ENCODE results near the gene PGA4.
"Not testable (repeated sequence)": the region's sequence is repeated elsewhere in the genome, so short reads cannot be mapped to it uniquely, and the experiment has no call there.

The PGA4 gene

DNA sequence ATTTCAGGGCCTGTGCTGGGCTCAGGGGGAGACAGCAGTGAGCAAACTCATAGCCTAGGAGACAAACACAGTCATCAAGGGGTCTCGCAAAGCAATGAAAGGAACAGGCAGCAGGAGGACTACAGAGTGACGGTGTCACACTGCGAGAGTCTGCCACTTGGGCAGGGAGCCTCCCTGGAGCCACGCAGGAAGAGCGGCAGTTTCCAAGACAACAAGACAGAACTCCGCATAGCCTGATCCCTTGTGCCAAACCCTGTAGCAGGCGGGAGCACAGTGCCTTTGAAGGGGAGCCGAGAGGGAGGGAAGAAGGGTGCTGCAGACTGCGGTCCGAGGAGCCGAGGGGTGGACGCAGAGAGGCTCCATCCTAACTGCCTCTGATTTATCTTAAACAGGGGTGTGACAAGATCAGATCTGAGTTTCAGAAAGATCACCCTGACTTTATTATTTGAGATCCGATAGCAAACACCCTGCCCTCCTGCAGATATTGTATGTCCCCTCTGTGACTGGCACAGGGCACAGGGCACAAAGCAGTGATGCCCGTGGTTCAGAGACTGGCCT, 17.6 kb upstream of the PGA4 start:
- not testable (repeated sequence) for DNase-seq (ENCODE audit: low read depth, low spot score)

DNA sequence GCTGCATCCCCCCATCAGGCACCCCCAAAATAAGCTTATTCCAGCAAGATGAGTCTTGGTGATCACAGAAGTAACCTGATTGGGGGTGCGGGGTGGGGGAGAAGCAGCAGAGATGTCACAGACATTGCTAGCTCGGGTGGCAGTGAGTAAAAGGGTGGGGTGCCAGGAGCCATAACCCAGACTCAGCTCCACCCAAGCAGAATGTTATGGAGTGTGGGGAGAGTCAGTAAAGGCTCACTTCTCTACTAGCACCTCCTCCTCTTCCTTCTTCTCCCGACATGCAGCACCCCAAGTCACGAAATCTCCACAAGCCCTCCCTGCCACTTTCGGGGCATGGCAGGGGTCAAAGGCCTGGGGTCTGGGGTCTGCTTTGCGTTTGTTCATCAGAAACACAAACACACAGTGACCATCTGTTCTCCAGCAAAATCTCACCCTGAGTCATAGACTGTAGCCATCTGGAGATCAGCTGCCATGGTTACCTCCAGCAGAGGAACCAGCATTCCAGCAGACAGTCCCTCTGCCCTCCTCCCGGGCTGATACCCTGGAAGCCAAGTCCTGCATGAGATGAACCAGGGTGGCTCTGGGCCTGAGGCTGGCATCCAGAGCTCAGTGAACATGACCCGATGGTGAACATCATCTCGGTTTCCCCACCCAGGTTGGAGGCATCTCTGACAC, 14.4 kb upstream of the PGA4 start:
- not testable (repeated sequence) for DNase-seq (ENCODE audit: low read depth, low spot score)

DNA sequence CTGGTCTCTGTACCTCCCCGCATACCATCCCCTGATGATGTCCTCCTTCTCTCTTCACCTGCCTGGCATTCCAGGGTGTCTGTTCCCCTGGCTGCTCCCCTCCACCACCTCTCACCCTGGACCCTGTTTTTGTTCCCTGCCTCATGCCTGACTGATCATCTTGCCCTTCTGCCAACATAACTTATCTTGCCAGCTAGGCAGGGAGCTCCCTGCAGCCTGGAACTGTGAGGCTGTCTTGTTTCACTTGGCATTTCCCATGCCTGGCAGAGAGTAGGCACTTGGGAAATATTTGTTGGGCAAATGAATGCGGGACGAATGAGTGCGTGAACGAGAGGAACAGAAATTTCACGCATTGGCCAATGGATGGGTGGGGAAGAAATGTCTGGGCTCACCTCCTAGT, 11.5 kb upstream of the PGA4 start:
- DNase-seq (ENCODE audit: low read depth, low spot score): not testable (repeated sequence)

DNA sequence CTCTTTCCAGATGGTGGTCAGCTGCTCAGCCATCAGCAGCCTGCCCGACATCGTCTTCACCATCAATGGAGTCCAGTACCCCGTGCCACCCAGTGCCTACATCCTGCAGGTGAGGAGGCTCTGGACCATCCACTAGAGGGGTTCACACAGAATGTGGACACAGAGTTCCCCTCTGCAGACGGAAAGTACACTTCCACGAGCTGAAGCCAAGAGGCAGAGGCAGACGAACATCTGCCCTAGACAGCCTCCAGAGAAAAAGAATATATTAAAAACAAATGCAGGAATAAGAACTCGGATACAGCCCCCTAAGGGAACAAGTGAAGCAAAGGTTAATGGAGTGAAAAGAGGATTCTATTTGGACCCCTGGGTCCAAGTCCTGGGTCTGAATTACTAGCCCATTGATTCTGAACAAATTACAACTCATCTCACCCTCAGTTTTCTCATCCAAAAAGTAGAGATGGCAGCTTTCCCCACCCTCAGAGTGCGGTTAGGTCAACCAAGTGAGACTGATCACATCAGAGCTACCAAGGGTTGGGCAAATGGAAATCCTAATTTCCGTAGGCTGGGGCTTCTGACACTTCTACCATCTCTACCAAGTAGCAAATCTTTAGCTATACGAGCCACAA, 10.7 kb upstream of the PGA4 start:
- not testable (repeated sequence) for DNase-seq (ENCODE audit: low read depth, low spot score)

DNA sequence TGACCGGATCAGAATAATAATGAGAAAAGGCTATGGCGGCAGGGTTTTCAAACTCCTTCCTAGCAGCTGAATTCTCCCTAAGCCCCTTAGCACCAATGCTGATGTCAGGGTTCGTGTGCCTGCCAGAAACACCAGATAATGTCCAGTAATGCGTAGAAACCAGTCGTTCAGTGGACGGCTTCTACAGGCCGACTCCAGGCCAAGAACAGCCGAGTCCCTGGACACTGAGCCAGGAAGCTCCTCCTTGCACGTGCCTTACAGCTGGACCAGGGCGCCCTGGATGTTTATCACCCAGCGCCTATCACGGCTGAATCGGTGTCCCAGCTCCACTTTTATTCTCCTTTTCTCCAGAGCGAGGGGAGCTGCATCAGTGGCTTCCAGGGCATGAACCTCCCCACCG, 9.9 kb upstream of the PGA4 start:
- DNase-seq (ENCODE audit: low read depth, low spot score): not testable (repeated sequence)

DNA sequence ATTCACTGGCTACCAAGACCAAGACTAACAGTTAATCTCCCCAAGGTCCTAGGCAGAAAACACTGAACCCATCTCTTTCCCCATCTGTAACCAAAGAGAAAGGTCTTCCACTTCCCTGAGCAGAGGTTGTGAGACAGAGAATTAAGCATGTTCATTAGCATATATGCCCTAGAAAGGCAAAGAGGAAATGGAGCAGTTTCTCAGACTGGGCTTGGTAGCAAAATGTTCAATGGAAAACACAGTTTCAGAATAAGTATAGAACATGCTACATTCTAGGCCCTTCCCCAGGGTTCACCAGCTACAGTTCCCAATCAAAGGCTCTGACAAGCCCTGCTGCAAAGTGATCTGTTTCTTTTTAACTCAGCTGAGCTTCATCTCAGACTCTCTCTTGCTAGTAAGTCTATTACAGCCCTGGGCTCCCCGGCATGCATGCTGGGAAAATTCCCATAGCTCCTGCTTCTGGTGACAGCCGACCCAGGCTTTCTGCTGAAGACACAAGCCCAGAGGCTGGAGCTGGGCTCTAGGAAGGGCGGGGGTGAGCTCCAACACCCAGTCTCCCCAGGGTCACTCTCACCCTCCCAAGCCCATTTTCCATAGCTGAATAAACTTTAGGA, 8.3 kb upstream of the PGA4 start:
- DNase-seq (ENCODE audit: low read depth, low spot score): not testable (repeated sequence)

DNA sequence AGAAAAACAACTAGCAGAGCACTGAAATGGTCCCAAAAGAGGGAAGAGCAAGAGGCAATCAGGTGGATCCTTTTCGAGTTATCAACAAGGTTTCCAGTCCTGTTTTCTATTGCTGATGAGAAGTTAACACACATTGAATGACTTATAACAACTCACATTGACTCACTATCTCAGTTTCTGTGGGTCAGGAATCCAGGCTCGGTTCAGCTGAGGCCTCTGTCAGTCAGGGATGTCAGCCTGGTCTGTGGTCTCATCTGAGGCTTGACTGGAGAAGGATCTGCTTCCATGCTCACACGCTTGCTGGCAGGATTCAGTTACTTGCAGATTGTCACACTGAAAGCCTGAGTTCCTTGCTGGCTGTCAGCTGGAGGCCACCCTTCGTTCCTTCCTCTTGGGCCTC, 3.8 kb upstream of the PGA4 start:
- not testable (repeated sequence) for DNase-seq (ENCODE audit: low read depth, low spot score)

DNA sequence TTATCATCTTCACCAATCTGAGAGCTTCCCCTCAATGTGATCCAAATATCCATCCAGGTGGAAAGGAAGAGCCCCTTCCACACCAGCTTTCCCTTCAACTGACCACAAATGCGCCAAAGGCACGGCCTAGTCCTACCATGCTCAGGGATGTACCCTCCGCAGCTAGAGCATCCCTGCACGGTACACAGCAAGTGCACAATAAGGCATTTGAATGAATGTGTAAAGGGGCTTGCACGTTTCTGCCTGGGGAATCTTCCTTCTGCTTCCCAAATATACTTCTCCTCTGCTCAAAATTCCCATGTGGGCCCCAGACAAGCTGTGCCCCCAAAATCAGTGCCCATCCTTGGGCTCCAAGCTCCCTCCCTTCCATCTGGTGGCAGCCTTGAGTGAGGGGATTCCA, 3.1 kb upstream of the PGA4 start:
- DNase-seq (ENCODE audit: low read depth, low spot score): not testable (repeated sequence)

DNA sequence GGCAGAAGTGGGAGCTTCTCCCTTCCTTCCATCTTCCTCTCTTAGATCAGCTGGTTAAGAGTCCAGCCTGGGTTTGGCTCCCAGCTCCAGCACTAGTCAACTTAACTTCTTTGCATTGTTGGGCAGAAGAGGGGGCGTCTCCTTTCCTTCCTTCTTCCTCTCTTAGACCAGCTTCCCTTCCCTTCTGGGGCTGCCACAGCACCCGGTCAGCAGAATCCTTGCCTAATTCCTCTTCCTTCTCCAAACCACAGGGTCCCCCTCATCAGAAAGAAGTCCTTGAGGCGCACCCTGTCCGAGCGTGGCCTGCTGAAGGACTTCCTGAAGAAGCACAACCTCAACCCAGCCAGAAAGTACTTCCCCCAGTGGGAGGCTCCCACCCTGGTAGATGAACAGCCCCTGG, 545 bp downstream of the PGA4 start:
- not testable (repeated sequence) for DNase-seq (ENCODE audit: low read depth, low spot score)

DNA sequence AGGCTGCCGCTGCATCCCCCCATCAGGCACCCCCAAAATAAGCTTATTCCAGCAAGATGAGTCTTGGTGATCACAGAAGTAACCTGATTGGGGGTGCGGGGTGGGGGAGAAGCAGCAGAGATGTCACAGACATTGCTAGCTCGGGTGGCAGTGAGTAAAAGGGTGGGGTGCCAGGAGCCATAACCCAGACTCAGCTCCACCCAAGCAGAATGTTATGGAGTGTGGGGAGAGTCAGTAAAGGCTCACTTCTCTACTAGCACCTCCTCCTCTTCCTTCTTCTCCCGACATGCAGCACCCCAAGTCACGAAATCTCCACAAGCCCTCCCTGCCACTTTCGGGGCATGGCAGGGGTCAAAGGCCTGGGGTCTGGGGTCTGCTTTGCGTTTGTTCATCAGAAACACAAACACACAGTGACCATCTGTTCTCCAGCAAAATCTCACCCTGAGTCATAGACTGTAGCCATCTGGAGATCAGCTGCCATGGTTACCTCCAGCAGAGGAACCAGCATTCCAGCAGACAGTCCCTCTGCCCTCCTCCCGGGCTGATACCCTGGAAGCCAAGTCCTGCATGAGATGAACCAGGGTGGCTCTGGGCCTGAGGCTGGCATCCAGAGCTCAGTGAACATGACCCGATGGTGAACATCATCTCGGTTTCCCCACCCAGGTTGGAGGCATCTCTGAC, 4.5 kb downstream of the PGA4 start:
- DNase-seq (ENCODE audit: low read depth, low spot score): not testable (repeated sequence)

DNA sequence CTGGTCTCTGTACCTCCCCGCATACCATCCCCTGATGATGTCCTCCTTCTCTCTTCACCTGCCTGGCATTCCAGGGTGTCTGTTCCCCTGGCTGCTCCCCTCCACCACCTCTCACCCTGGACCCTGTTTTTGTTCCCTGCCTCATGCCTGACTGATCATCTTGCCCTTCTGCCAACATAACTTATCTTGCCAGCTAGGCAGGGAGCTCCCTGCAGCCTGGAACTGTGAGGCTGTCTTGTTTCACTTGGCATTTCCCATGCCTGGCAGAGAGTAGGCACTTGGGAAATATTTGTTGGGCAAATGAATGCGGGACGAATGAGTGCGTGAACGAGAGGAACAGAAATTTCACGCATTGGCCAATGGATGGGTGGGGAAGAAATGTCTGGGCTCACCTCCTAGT, 7.3 kb downstream of the PGA4 start:
- not testable (repeated sequence) for DNase-seq (ENCODE audit: low read depth, low spot score)

DNA sequence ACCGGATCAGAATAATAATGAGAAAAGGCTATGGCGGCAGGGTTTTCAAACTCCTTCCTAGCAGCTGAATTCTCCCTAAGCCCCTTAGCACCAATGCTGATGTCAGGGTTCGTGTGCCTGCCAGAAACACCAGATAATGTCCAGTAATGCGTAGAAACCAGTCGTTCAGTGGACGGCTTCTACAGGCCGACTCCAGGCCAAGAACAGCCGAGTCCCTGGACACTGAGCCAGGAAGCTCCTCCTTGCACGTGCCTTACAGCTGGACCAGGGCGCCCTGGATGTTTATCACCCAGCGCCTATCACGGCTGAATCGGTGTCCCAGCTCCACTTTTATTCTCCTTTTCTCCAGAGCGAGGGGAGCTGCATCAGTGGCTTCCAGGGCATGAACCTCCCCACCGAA, 8.9 kb downstream of the PGA4 start:
- not testable (repeated sequence) for DNase-seq (ENCODE audit: low read depth, low spot score)

DNA sequence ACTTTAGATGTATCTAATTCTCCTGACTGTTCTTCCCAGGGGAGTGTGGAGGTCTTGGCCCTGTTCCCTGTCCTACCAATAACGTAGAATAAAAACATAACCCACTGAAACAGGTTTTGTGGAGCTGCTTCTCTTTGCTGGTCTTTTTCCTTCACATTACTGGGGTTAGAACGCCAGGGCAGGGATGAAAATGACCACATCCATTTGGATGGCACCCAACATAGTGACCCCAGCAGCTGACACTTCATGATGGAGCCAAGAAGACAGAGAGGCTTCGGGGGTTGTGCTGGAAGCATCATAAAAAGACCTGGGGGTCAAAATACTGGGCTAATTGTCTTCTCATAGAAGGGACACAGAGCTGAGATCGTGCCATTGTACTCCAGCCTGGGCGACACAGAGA, 9.4 kb downstream of the PGA4 start:
- not testable (repeated sequence) for DNase-seq (ENCODE audit: low read depth, low spot score)

DNA sequence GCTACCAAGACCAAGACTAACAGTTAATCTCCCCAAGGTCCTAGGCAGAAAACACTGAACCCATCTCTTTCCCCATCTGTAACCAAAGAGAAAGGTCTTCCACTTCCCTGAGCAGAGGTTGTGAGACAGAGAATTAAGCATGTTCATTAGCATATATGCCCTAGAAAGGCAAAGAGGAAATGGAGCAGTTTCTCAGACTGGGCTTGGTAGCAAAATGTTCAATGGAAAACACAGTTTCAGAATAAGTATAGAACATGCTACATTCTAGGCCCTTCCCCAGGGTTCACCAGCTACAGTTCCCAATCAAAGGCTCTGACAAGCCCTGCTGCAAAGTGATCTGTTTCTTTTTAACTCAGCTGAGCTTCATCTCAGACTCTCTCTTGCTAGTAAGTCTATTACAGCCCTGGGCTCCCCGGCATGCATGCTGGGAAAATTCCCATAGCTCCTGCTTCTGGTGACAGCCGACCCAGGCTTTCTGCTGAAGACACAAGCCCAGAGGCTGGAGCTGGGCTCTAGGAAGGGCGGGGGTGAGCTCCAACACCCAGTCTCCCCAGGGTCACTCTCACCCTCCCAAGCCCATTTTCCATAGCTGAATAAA, 10.5 kb downstream of the PGA4 start:
- not testable (repeated sequence) for DNase-seq (ENCODE audit: low read depth, low spot score)

DNA sequence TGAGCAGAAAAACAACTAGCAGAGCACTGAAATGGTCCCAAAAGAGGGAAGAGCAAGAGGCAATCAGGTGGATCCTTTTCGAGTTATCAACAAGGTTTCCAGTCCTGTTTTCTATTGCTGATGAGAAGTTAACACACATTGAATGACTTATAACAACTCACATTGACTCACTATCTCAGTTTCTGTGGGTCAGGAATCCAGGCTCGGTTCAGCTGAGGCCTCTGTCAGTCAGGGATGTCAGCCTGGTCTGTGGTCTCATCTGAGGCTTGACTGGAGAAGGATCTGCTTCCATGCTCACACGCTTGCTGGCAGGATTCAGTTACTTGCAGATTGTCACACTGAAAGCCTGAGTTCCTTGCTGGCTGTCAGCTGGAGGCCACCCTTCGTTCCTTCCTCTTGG, 15.0 kb downstream of the PGA4 start:
- not testable (repeated sequence) for DNase-seq (ENCODE audit: low read depth, low spot score)

DNA sequence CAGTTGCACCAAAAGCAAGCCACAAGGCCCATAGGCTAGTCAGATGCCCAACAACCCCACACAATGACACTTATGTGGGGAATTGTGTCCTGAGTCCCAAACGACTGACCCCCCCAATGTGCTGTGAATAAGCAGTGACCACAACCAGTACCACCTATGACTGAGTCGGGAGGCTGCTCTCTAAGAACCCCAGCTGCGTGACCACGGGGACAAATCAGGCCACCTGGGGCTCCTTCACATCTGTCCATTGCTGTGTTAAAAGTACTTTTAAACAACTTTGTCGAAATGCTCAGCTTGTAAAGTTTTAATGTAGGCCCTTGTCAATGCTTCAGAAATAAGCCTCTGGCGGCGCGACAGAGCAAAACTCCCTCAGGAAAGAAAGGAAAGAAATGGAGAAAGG, 18.1 kb downstream of the PGA4 start:
- not testable (repeated sequence) for DNase-seq (ENCODE audit: low read depth, low spot score)

DNA sequence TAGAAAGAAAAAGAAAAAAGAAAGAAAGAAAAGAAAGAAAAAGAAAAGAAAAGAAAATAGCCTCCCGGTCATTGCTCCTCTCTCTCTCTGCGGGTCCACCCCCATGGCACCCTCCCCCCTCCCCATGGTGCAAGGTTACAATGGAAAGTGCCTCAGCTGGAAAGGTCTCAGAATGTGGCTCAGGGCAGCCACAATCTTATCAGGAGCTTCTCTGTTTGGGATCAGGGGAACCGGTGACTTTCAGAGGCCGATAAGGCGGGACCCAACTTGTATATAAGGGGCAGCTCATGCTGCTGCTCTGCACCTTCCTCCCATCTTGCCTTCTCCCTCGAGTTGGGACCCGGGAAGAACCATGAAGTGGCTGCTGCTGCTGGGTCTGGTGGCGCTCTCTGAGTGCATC, 18.7 kb downstream of the PGA4 start, which contains the start of gene PGA5:
Gene PGA5, plus strand, starts transcription at position 301 of the 400 bp plus-strand sequence. Its CDS starts 52 bp downstream, at position 353.
- DNase-seq (ENCODE audit: low read depth, low spot score): not testable (repeated sequence)

DNA sequence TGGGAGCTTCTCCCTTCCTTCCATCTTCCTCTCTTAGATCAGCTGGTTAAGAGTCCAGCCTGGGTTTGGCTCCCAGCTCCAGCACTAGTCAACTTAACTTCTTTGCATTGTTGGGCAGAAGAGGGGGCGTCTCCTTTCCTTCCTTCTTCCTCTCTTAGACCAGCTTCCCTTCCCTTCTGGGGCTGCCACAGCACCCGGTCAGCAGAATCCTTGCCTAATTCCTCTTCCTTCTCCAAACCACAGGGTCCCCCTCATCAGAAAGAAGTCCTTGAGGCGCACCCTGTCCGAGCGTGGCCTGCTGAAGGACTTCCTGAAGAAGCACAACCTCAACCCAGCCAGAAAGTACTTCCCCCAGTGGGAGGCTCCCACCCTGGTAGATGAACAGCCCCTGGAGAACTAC, 19.4 kb downstream of the PGA4 start:
- DNase-seq (ENCODE audit: low read depth, low spot score): not testable (repeated sequence)

DNA sequence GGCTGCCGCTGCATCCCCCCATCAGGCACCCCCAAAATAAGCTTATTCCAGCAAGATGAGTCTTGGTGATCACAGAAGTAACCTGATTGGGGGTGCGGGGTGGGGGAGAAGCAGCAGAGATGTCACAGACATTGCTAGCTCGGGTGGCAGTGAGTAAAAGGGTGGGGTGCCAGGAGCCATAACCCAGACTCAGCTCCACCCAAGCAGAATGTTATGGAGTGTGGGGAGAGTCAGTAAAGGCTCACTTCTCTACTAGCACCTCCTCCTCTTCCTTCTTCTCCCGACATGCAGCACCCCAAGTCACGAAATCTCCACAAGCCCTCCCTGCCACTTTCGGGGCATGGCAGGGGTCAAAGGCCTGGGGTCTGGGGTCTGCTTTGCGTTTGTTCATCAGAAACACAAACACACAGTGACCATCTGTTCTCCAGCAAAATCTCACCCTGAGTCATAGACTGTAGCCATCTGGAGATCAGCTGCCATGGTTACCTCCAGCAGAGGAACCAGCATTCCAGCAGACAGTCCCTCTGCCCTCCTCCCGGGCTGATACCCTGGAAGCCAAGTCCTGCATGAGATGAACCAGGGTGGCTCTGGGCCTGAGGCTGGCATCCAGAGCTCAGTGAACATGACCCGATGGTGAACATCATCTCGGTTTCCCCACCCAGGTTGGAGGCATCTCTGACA, 23.3 kb downstream of the PGA4 start:
- DNase-seq (ENCODE audit: low read depth, low spot score): not testable (repeated sequence)

DNA sequence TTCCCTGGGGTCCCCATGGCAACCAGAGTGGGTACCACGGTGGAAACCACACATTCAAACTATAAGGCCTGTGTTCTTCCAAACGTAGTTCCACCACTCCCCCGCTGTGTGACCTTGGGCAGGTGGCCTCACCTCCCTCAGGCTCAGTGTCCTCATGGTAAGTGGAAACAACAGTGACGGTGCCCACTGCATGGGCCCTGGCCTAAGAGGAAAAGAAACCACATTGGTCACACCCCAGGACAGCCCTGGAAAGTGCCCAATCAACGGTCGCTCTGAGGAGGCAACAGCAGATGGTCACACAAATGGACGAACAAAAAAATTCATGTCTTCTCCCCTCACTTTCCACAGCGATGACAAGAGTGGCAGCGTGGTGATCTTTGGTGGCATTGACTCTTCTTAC, 25.9 kb downstream of the PGA4 start:
- DNase-seq (ENCODE audit: low read depth, low spot score): not testable (repeated sequence)

DNA sequence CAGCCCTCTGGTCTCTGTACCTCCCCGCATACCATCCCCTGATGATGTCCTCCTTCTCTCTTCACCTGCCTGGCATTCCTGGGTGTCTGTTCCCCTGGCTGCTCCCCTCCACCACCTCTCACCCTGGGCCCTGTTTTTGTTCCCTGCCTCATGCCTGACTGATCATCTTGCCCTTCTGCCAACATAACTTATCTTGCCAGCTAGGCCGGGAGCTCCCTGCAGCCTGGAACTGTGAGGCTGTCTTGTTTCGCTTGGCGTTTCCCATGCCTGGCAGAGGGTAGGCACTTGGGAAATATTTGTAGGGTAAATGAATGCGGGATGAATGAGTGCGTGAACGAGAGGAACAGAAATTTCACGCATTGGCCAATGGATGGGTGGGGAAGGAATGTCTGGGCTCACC, 27.1 kb downstream of the PGA4 start:
- DNase-seq (ENCODE audit: low read depth, low spot score): not testable (repeated sequence)
